ENCODE measurements around the gene ZDHHC7.

The ZDHHC7 gene

GRCh38 chr16:84986102-84986501 is 25.2 kb downstream of the ZDHHC7 start:
- Histone ChIP-seq H3K27ac (no peak overlapping the region), H3K4me3 (ENCODE audit: low read depth, low read length) (no peak overlapping the region), H3K9me3 (ENCODE audit: severe bottlenecking) (no peaks in the 10 kb centered on the region), H3K27me3 (ENCODE audit: insufficient read depth, low read depth, severe bottlenecking) (no peaks in the 10 kb centered on the region), H3K36me3 (peaks cover 5% of the 10 kb centered on the region; the same call in 1 of the 2 replicates)
- no peak for TF ChIP-seq CTCF (IDR thresholded peaks at IDR 0.05; ENCODE audit: low read depth, low read length)
- no peak for DNase-seq

- H3K9me3 ChIP-seq (ENCODE audit: severe bottlenecking), result no peaks in the 10 kb centered on the region
- H3K36me3 ChIP-seq, result peaks cover 5% of the 10 kb centered on the region; the same call in 1 of the 2 replicates
- no peak overlapping the region for H3K27ac ChIP-seq
- TF ChIP-seq CTCF (IDR thresholded peaks at IDR 0.05; ENCODE audit: low read depth, low read length), result no peak
- no peak for DNase-seq
- no peak overlapping the region for H3K4me3 ChIP-seq (ENCODE audit: low read depth, low read length)
- H3K27me3 ChIP-seq (ENCODE audit: insufficient read depth, low read depth, severe bottlenecking), result no peaks in the 10 kb centered on the region
Measured at GRCh38 chr16:84985079-84986065, 26.0 kb downstream of the ZDHHC7 start.

- no peak for TF ChIP-seq CTCF (IDR thresholded peaks at IDR 0.05; ENCODE audit: low read depth, low read length)
- Histone ChIP-seq H3K36me3 (no peaks in the 10 kb centered on the region), H3K27me3 (ENCODE audit: insufficient read depth, low read depth, severe bottlenecking) (no peaks in the 10 kb centered on the region), H3K4me3 (ENCODE audit: low read depth, low read length) (no peak overlapping the region), H3K27ac (no peak overlapping the region), H3K9me3 (ENCODE audit: severe bottlenecking) (no peaks in the 10 kb centered on the region)
- DNase-seq, result no peak
Measured at GRCh38 chr16:84982434-84982833, 28.9 kb downstream of the ZDHHC7 start.

- H3K4me3 ChIP-seq (ENCODE audit: low read depth, low read length), result no peak overlapping the region
- H3K27me3 ChIP-seq (ENCODE audit: insufficient read depth, low read depth, severe bottlenecking), result no peaks in the 10 kb centered on the region
- no peak for TF ChIP-seq CTCF (IDR thresholded peaks at IDR 0.05; ENCODE audit: low read depth, low read length)
- H3K9me3 ChIP-seq (ENCODE audit: severe bottlenecking), result no peaks in the 10 kb centered on the region
- no peaks in the 10 kb centered on the region for H3K36me3 ChIP-seq
- no peak overlapping the region for H3K27ac ChIP-seq
- DNase-seq, result no peak
Measured at GRCh38 chr16:84979516-84979915, 31.8 kb downstream of the ZDHHC7 start.

- H3K4me3 ChIP-seq (ENCODE audit: low read depth, low read length), result no peak overlapping the region
- no peak for TF ChIP-seq CTCF (IDR thresholded peaks at IDR 0.05; ENCODE audit: low read depth, low read length)
- H3K27me3 ChIP-seq (ENCODE audit: insufficient read depth, low read depth, severe bottlenecking), result no peaks in the 10 kb centered on the region
- no peak overlapping the region for H3K27ac ChIP-seq
- no peaks in the 10 kb centered on the region for H3K36me3 ChIP-seq
- DNase-seq, result no peak
- no peaks in the 10 kb centered on the region for H3K9me3 ChIP-seq (ENCODE audit: severe bottlenecking)
Measured at GRCh38 chr16:84976644-84977400, 34.5 kb downstream of the ZDHHC7 start.
